Type B pancreatic cell (in vitro differentiated cells): ENCODE data around the gene PCCA. TPM values are rescaled to one million over a fixed set of nuclear protein-coding genes. Genes with fewer than 3 reads are reported as not detected.
"Not testable (repeated sequence)": the region's sequence is repeated elsewhere in the genome, so short reads cannot be mapped to it uniquely, and the experiment has no call there.

Experiments
- DNase-seq: peaks from one replicate; pipeline ENCODE4 v3.0.0; 2021; ENCODE audit warnings: mixed read lengths; ENCODE audit not compliant: unreplicated experiment; ENCODE audit errors: extremely low spot score
- H3K27ac Mint-ChIP-seq: 2 replicates; pipeline ENCODE4 v1.8.0; 2021; ENCODE audit warnings: mild to moderate bottlenecking, mixed read lengths
- H3K27me3 Mint-ChIP-seq: 2 replicates; pipeline ENCODE4 v1.8.0; 2021; ENCODE audit warnings: mixed read lengths
- H3K36me3 Mint-ChIP-seq: 2 replicates; pipeline ENCODE4 v1.8.0; 2021; ENCODE audit warnings: mixed read lengths
- H3K4me1 Mint-ChIP-seq: one replicate; pipeline ENCODE4 v1.8.0; 2021; ENCODE audit warnings: mixed read lengths; ENCODE audit not compliant: unreplicated experiment
- H3K4me3 Mint-ChIP-seq: 2 replicates; pipeline ENCODE4 v1.8.0; 2021; ENCODE audit warnings: mild to moderate bottlenecking, mixed read lengths
- H3K9me3 Mint-ChIP-seq: 2 replicates; pipeline ENCODE4 v1.8.0; 2021; ENCODE audit warnings: mixed read lengths
- total RNA-seq: library from RNA; stranded (reverse); gene quantifications from 2 replicates; pipeline ENCODE4 v1.2.1, GENCODE V29; 2021; ENCODE audit warnings: low replicate concordance
- TF ChIP-seq, protein P1 (sequence below): fragments of 200-600 bp; sonication (generic); conservative IDR thresholded peaks from 2 replicates; pipeline ENCODE4 v1.5.0; 2021; ENCODE audit warnings: antibody characterized with exemption, mild to moderate bottlenecking

PCCA gene
- total RNA-seq, 1 donor from 2014 or later = 46.8 TPM

DNA sequence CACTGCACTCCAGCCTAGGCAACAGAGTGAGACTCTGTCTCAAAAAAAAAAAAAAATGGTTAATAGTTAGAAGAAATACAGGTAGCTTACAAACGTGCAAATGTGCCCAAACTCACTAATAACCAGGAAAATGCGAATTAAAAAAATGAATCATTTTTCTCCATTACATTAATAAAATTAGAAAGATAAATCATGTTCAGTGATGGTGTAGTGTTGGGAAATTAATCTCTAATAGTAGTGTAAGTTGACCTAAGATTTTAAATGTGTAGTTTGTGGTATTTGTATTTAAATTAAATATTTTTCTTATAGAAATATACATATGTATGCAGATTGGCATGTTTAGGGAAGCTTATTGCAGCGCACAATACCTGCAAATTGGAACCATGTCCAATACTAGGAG is 57.6 kb downstream of the PCCA start:
- Mint-ChIP-seq H3K36me3 (peaks cover 34% of the 10 kb centered on the region), H3K4me3 (no peak overlapping the region), H3K27me3 (no peaks in the 10 kb centered on the region), H3K27ac (no peak overlapping the region), H3K4me1 (no peaks in the 10 kb centered on the region), H3K9me3 (peaks cover 4% of the 10 kb centered on the region)
- TF ChIP-seq, protein P1, sequence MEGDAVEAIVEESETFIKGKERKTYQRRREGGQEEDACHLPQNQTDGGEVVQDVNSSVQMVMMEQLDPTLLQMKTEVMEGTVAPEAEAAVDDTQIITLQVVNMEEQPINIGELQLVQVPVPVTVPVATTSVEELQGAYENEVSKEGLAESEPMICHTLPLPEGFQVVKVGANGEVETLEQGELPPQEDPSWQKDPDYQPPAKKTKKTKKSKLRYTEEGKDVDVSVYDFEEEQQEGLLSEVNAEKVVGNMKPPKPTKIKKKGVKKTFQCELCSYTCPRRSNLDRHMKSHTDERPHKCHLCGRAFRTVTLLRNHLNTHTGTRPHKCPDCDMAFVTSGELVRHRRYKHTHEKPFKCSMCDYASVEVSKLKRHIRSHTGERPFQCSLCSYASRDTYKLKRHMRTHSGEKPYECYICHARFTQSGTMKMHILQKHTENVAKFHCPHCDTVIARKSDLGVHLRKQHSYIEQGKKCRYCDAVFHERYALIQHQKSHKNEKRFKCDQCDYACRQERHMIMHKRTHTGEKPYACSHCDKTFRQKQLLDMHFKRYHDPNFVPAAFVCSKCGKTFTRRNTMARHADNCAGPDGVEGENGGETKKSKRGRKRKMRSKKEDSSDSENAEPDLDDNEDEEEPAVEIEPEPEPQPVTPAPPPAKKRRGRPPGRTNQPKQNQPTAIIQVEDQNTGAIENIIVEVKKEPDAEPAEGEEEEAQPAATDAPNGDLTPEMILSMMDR = no peak
- no peak for DNase-seq

DNA sequence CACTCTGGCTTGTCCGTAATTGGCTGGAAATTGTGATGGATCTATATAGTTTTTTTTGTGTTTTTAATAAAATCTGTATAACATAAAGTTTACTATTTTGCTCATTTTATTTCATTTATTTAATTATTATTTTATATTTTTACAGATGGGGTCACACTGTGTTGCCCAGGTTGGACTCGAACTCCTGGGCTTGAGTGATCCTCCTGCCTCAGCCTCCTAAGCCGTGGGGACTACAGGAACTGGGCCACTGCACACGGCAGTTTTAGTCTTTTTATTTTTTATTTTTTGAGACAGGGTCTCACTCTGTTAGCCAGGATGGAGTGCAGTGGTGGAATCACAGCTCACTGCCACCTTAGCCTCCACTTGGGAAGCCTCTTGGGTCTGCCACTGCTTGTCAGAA is 58.9 kb downstream of the PCCA start:
- DNase-seq = no peak
- Mint-ChIP-seq H3K27ac (no peak overlapping the region), H3K27me3 (no peaks in the 10 kb centered on the region)

DNA sequence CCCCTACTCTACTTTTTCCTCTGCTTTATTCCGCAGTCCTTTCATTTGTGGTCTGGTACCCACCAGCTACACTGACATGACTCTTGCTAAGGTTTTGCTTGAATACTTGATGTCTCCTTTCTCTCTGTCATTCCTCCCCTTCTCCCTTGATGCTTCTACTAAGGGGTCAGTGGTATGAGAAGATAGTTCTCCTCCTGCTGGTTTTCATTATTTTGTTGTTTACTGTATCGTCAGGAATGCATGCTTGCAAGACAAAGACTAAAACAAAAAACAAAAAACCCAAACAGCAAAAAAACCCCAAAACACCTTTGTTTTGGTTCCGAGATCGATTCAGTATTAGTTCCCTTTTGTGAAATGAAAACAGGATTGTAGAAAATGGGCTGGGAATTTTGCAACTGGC is 59.5 kb downstream of the PCCA start:
- Mint-ChIP-seq H3K4me1 (peaks cover 5% of the 10 kb centered on the region), H3K27me3 (no peaks in the 10 kb centered on the region), H3K36me3 (peaks cover 40% of the 10 kb centered on the region), H3K27ac (no peak overlapping the region), H3K9me3 (peaks cover 4% of the 10 kb centered on the region), H3K4me3 (no peak overlapping the region)
- TF ChIP-seq, protein P1 = no peak
- DNase-seq = no peak

More for the DNA sequence above, 58.9 kb downstream of the PCCA start:
- H3K36me3 Mint-ChIP-seq = peaks cover 35% of the 10 kb centered on the region
- H3K4me3 Mint-ChIP-seq = no peak overlapping the region
- TF ChIP-seq, protein P1 = no peak
- peaks cover 4% of the 10 kb centered on the region for H3K9me3 Mint-ChIP-seq
- no peaks in the 10 kb centered on the region for H3K4me1 Mint-ChIP-seq

DNA sequence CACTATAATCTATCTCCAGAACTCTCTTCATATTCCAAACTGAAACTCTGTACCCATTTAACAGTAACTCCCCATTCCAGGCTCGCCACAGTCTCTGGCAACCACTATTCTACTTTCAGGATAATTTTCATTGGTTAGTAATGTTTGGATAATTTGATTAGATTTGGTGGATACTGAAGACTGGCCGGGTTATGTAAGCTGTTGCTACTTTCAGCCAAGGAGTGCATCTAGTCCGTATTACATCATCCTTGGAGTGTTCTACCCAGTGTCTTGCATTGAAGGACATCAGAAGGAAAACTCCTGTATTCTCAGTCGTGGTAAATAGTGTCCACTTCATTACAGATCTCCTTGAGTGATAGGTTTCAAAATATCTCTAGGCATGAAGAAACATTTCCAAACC is 60.5 kb downstream of the PCCA start:
- Mint-ChIP-seq H3K36me3 (peaks cover 40% of the 10 kb centered on the region), H3K27me3 (no peaks in the 10 kb centered on the region), H3K4me1 (peaks cover 6% of the 10 kb centered on the region), H3K27ac (no peak overlapping the region), H3K9me3 (peaks cover 4% of the 10 kb centered on the region), H3K4me3 (no peak overlapping the region)
- DNase-seq = no peak
- TF ChIP-seq, protein P1 = no peak

DNA sequence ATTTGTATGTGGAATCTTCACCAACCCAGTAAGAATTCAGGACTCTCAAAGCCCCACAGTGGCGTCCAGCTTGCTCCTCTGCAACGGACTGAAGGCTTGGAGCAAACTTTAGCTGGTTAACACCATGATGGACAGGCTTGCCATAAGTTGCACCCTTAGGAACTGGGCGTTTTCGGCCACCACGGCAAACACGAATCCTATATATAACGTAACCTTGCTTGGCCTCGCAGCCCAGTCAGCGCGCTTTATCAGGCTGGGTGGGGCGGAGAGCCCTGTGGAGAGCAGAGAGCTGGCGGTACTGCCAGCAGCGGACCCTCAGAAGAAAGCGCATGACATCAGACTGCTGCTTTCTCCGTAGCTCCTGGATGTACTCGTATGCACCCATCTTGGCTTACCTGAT is 61.8 kb downstream of the PCCA start:
- not testable (repeated sequence) for DNase-seq, H3K9me3 Mint-ChIP-seq, H3K4me3 Mint-ChIP-seq, H3K4me1 Mint-ChIP-seq, H3K27me3 Mint-ChIP-seq, H3K27ac Mint-ChIP-seq
- H3K36me3 Mint-ChIP-seq = peaks cover 30% of the 10 kb centered on the region

DNA sequence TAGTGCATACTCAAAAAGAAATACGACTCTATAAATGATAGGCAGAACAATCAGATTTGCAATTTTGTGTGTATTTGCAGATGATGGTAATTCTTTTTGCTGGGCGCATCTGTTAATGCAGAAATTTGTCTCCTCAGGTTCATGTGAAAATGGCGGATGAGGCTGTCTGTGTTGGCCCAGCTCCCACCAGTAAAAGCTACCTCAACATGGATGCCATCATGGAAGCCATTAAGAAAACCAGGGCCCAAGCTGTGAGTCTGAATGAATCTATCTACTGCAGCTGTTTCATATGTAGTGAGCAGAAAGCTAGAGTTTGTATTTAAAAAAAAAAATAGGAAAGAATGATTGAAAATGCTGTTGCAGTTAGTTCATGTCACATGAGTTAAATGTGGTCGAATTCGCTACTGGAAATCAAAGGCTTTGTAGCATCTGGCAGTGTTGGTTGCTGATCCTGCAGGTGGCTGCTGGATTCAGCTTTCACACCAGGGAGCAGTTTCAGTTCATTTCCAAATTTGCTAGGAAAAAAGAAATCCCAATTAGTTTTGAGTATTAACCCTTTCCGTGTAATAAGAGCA is 66.0 kb downstream of the PCCA start:
- Mint-ChIP-seq H3K27ac (no peak overlapping the region), H3K4me1 (peaks cover 19% of the 10 kb centered on the region), H3K27me3 (no peaks in the 10 kb centered on the region), H3K9me3 (no peaks in the 10 kb centered on the region), H3K36me3 (peaks cover 27% of the 10 kb centered on the region), H3K4me3 (no peak overlapping the region)
- no peak for DNase-seq
- TF ChIP-seq, protein P1 = no peak
